Tibial nerve (tissue), 3 donors: Measurements from ENCODE around the gene SERINC5.

Experiments
- EP300 ChIP-seq, 2 donors: sonication (generic); formaldehyde crosslinking; IDR thresholded peaks; one replicate each; pipeline ENCODE4 v1.6.1; 2017; ENCODE audit warnings: antibody characterized with exemption in 2 of 2, mild to moderate bottlenecking in 1 of 2
- POLR2A ChIP-seq, 2 donors: fragments of 450-650 bp; IDR thresholded peaks; one replicate each; pipeline ENCODE4 v1.6.1; 2017; ENCODE audit warnings: antibody characterized with exemption in 2 of 2, mild to moderate bottlenecking in 2 of 2, moderate library complexity in 2 of 2

GRCh38 chr5:80161165-80161564 is 94.7 kb downstream of the SERINC5 start:
- TF ChIP-seq EP300 (IDR thresholded peaks at IDR 0.05) = no peak
- no peak for TF ChIP-seq POLR2A (IDR thresholded peaks at IDR 0.05)
